Measurements from ENCODE around the gene ZNF408.

DNA sequence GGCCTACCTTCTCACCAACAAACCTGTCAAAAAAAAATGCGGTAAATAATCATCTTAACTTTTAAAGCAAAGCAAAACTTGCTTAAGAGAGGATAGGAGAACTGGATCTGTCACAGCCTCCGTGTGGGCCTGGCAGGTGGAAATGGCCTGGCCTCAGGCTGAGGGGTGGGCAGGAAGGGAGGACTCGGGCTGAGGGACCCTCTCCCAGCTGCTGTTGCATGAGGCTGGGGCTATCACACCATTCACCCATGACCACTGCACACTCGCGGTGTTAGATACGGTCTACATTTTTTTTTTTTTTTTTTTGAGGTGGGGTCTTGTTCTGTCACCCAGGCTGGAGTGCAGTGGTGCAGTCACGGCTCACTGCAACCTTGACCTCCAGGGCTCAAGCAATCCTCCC lies 24.9 kb upstream of the ZNF408 start:
- TF ChIP-seq, protein P1, sequence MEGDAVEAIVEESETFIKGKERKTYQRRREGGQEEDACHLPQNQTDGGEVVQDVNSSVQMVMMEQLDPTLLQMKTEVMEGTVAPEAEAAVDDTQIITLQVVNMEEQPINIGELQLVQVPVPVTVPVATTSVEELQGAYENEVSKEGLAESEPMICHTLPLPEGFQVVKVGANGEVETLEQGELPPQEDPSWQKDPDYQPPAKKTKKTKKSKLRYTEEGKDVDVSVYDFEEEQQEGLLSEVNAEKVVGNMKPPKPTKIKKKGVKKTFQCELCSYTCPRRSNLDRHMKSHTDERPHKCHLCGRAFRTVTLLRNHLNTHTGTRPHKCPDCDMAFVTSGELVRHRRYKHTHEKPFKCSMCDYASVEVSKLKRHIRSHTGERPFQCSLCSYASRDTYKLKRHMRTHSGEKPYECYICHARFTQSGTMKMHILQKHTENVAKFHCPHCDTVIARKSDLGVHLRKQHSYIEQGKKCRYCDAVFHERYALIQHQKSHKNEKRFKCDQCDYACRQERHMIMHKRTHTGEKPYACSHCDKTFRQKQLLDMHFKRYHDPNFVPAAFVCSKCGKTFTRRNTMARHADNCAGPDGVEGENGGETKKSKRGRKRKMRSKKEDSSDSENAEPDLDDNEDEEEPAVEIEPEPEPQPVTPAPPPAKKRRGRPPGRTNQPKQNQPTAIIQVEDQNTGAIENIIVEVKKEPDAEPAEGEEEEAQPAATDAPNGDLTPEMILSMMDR (IDR thresholded peaks at IDR 0.05) = no peak
- TF ChIP-seq, protein P2, sequence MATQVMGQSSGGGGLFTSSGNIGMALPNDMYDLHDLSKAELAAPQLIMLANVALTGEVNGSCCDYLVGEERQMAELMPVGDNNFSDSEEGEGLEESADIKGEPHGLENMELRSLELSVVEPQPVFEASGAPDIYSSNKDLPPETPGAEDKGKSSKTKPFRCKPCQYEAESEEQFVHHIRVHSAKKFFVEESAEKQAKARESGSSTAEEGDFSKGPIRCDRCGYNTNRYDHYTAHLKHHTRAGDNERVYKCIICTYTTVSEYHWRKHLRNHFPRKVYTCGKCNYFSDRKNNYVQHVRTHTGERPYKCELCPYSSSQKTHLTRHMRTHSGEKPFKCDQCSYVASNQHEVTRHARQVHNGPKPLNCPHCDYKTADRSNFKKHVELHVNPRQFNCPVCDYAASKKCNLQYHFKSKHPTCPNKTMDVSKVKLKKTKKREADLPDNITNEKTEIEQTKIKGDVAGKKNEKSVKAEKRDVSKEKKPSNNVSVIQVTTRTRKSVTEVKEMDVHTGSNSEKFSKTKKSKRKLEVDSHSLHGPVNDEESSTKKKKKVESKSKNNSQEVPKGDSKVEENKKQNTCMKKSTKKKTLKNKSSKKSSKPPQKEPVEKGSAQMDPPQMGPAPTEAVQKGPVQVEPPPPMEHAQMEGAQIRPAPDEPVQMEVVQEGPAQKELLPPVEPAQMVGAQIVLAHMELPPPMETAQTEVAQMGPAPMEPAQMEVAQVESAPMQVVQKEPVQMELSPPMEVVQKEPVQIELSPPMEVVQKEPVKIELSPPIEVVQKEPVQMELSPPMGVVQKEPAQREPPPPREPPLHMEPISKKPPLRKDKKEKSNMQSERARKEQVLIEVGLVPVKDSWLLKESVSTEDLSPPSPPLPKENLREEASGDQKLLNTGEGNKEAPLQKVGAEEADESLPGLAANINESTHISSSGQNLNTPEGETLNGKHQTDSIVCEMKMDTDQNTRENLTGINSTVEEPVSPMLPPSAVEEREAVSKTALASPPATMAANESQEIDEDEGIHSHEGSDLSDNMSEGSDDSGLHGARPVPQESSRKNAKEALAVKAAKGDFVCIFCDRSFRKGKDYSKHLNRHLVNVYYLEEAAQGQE (IDR thresholded peaks at IDR 0.05; ENCODE audit: insufficient read depth in 1 of 2, low read depth in 2 of 2, low read length in 1 of 2) = no peak
- TF ChIP-seq POLR2AphosphoS5 (IDR thresholded peaks at IDR 0.05; ENCODE audit: low read depth, low read length) (no peak), TCF7L2 (IDR thresholded peaks at IDR 0.05; ENCODE audit: low read depth, low read length) (no peak), SIN3A (IDR thresholded peaks at IDR 0.05; ENCODE audit: borderline replicate concordance, insufficient read depth, low read depth, low read length) (no peak)

Measured in Panc1 (cell line).